Keratinocyte (primary cell): Measurements from ENCODE around the gene UTP11. TPM values are rescaled to one million over a fixed set of nuclear protein-coding genes. Genes with fewer than 3 reads are reported as not detected.

Source experiments
- DNase-seq: peaks from one replicate; pipeline ENCODE4 v3.0.0-alpha.2; 2011; ENCODE audit warnings: low read depth, missing footprints, low spot score
- FAIRE-seq: peaks from 2 replicates; lab custom pipeline; 2011; peaks lifted over from hg19 to GRCh38; lab: Jason Lieb, UNC
- H2AFZ ChIP-seq: 2 replicates; pipeline ENCODE4 v1.6.0; 2012; ENCODE audit warnings: low read length, control low read depth, inconsistent platforms; ENCODE audit not compliant: control insufficient read depth
- H3K27ac ChIP-seq: 2 replicates; pipeline ENCODE4 v1.5.1; 2011; ENCODE audit warnings: low read length; ENCODE audit not compliant: control insufficient read depth, insufficient read depth
- H3K27me3 ChIP-seq: 3 replicates; pipeline ENCODE4 v1.6.0; 2011; ENCODE audit warnings: low read length; ENCODE audit not compliant: control insufficient read depth, insufficient read depth; ENCODE audit errors: extremely low read depth
- H3K36me3 ChIP-seq, 2 experiments: 2 replicates in 1 of 2; 3 replicates in 1 of 2; pipeline ENCODE4 v1.5.1; 2011; ENCODE audit warnings: low read length in 2 of 2, mild to moderate bottlenecking in 1 of 2; ENCODE audit not compliant: control insufficient read depth in 2 of 2, insufficient read depth in 2 of 2; ENCODE audit errors: extremely low read depth in 1 of 2
- H3K4me1 ChIP-seq: 3 replicates; pipeline ENCODE4 v1.5.1; 2011; ENCODE audit warnings: low read length; ENCODE audit not compliant: control insufficient read depth, insufficient read depth; ENCODE audit errors: extremely low read depth
- H3K4me2 ChIP-seq: 3 replicates; pipeline ENCODE4 v1.6.0; 2011; ENCODE audit warnings: low read depth, low read length; ENCODE audit not compliant: control insufficient read depth, insufficient read depth; ENCODE audit errors: extremely low read depth
- H3K4me3 ChIP-seq, 3 experiments: fragments of 200-600 bp in 1 of 3; sonication (generic) in 1 of 3; 2 replicates in 2 of 3; 3 replicates in 1 of 3; pipeline ENCODE4 v1.5.1; 2011 to 2016; ENCODE audit warnings: low read length in 3 of 3, mild to moderate bottlenecking in 3 of 3, control low read depth in 2 of 3, inconsistent platforms in 1 of 3, low read depth in 1 of 3, mixed read lengths in 1 of 3, mixed run types in 1 of 3, moderate library complexity in 1 of 3; ENCODE audit not compliant: control insufficient read depth in 2 of 3, insufficient read depth in 2 of 3; ENCODE audit errors: extremely low read depth in 1 of 3
- H3K79me2 ChIP-seq: 2 replicates; pipeline ENCODE4 v1.6.0; 2012; ENCODE audit warnings: low read length; ENCODE audit not compliant: control insufficient read depth, insufficient read depth
- H3K9ac ChIP-seq: 3 replicates; pipeline ENCODE4 v1.6.0; 2011; ENCODE audit warnings: low read length; ENCODE audit not compliant: control insufficient read depth, insufficient read depth; ENCODE audit errors: extremely low read depth
- H3K9me1 ChIP-seq: 3 replicates; pipeline ENCODE4 v1.6.0; 2011; ENCODE audit warnings: low read length; ENCODE audit not compliant: control insufficient read depth, insufficient read depth; ENCODE audit errors: extremely low read depth
- H3K9me3 ChIP-seq: 2 replicates; pipeline ENCODE4 v1.5.1; 2012; ENCODE audit warnings: low read depth, low read length; ENCODE audit not compliant: control insufficient read depth
- H4K20me1 ChIP-seq: 3 replicates; pipeline ENCODE4 v1.6.0; 2011; ENCODE audit warnings: low read length; ENCODE audit not compliant: control insufficient read depth, insufficient read depth; ENCODE audit errors: extremely low read depth
- EZH2 ChIP-seq: IDR thresholded peaks from one replicate; pipeline ENCODE4 v1.6.1; 2012; ENCODE audit warnings: inconsistent platforms, mild to moderate bottlenecking, low read length, moderate library complexity
- dilution Hi-C: fragments of 300-500 bp; cut with MboI; formaldehyde crosslinking; loops from one replicate; pipeline ENCODE4 v1.7.0; 2020; ENCODE audit warnings: low sequenced_read_pairs; ENCODE audit not compliant: extremely low pct_ligation_motif_present
- polyA plus RNA-seq, 5 experiments: library from polyadenylated mRNA; depleted of rRNA in 3 of 5; stranded (reverse) in 3 of 5; stranded (forward) in 1 of 5; unstranded in 1 of 5; fragments of >200 nt; gene quantifications; 1 replicate in 1 of 5; 2 replicates in 3 of 5; 3 replicates in 1 of 5; pipeline versions ENCODE4 v1.2.1 to v1.2.3, GENCODE V29; 2011 to 2012; ENCODE audit warnings: missing spikeins in 2 of 5, low read depth in 1 of 5, low replicate concordance in 1 of 5
- TF ChIP-seq, protein P1 (sequence below), 3 experiments: IDR thresholded peaks in 1 of 3; conservative IDR thresholded peaks in 1 of 3; optimal IDR thresholded peaks in 1 of 3; 2 replicates in 2 of 3; 3 replicates in 1 of 3; pipeline versions ENCODE3 to v1.5.1; 2011; ENCODE audit warnings: low read length in 3 of 3, mild to moderate bottlenecking in 3 of 3, moderate library complexity in 2 of 3, control low read depth in 1 of 3, inconsistent platforms in 1 of 3; ENCODE audit not compliant: insufficient read depth in 2 of 3; ENCODE audit errors: extremely low read depth in 1 of 3

Gene UTP11
- polyA plus RNA-seq, 1 donor (not counting 4 experiments of a cell fraction or from before 2014, with no cell fraction given), result 50.0 TPM

DNA sequence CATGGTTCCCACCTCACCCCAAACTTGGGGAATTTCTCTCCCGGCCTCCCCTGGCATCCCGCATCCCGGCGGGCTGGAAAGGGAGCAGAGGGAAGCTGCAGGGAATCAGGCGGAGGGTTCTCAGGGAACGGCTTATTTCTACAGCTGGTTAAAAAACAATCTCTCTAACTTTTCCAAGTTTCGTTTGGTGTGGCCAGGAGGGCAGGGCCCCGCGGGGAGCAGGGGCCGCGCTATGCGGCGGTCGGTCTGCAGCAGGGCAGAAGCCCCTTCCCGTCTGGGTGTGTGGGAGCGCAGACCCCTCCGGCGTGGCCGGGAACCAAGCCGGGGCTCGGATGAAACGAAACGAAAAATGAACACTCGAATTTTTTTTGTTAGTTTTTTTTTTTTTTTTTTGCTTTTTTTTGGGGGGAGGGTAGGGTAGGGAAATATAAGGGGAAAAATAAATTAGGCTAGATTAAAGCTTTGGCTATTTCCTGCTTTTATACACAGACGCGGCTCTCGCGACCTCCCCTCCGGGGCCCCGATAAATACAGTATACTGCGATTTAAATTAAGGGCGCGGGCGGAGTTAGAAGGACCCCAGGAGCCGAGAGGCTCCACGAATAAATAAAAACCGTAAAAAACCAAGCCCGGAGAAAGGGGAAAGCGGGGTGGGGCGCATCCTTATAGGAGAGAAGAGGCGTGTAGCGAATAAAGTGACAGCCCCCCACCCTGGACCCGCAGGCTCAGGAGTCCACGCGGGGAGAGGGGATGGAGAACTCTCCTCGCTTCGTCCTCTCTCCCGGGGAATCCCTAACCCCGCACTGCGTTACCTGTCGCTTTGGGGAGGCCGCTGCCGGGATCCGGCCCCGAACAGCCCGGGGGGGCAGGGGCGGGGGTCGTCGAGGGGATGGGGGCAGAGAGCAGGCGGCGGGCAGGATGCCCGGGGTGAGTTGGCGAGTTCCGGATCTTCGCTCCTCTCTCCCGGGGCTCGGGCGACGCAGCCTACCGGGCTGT lies 32.0 kb downstream of the UTP11 start:
- DNase-seq, result no peak
- H3K27me3 ChIP-seq, result peaks cover 46% of the 10 kb centered on the region
- no peaks in the 10 kb centered on the region for H4K20me1 ChIP-seq
- H3K36me3 ChIP-seq, result no peaks in the 10 kb centered on the region
- H3K9me3 ChIP-seq, result no peaks in the 10 kb centered on the region
- H3K27ac ChIP-seq, result peak overlapping the region; percentile 23
- FAIRE-seq, result no peak
- H2AFZ ChIP-seq, result no peak overlapping the region
- H3K9ac ChIP-seq, result peak overlapping the region; percentile 58
- dilution Hi-C loops, result no loop called here
- H3K79me2 ChIP-seq, result peaks cover 2% of the 10 kb centered on the region
- TF ChIP-seq, protein P1, sequence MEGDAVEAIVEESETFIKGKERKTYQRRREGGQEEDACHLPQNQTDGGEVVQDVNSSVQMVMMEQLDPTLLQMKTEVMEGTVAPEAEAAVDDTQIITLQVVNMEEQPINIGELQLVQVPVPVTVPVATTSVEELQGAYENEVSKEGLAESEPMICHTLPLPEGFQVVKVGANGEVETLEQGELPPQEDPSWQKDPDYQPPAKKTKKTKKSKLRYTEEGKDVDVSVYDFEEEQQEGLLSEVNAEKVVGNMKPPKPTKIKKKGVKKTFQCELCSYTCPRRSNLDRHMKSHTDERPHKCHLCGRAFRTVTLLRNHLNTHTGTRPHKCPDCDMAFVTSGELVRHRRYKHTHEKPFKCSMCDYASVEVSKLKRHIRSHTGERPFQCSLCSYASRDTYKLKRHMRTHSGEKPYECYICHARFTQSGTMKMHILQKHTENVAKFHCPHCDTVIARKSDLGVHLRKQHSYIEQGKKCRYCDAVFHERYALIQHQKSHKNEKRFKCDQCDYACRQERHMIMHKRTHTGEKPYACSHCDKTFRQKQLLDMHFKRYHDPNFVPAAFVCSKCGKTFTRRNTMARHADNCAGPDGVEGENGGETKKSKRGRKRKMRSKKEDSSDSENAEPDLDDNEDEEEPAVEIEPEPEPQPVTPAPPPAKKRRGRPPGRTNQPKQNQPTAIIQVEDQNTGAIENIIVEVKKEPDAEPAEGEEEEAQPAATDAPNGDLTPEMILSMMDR (optimal IDR thresholded peaks at IDR 0.05 in 1 of 3, IDR thresholded peaks at IDR 0.05 in 1 of 3, conservative IDR thresholded peaks at IDR 0.05 in 1 of 3; ENCODE audit: extremely low read depth in 1 of 3, insufficient read depth in 2 of 3, low read length in 3 of 3), result no peak
- TF ChIP-seq EZH2, result peak; percentile 96
- H3K9me1 ChIP-seq, result no peaks in the 10 kb centered on the region
- H3K4me2 ChIP-seq, result peak overlapping the region; percentile 86
- peaks cover 17% of the 10 kb centered on the region for H3K4me1 ChIP-seq
- H3K4me3 ChIP-seq, result peak overlapping the region; percentile 48 to 73 (median 66)

DNA sequence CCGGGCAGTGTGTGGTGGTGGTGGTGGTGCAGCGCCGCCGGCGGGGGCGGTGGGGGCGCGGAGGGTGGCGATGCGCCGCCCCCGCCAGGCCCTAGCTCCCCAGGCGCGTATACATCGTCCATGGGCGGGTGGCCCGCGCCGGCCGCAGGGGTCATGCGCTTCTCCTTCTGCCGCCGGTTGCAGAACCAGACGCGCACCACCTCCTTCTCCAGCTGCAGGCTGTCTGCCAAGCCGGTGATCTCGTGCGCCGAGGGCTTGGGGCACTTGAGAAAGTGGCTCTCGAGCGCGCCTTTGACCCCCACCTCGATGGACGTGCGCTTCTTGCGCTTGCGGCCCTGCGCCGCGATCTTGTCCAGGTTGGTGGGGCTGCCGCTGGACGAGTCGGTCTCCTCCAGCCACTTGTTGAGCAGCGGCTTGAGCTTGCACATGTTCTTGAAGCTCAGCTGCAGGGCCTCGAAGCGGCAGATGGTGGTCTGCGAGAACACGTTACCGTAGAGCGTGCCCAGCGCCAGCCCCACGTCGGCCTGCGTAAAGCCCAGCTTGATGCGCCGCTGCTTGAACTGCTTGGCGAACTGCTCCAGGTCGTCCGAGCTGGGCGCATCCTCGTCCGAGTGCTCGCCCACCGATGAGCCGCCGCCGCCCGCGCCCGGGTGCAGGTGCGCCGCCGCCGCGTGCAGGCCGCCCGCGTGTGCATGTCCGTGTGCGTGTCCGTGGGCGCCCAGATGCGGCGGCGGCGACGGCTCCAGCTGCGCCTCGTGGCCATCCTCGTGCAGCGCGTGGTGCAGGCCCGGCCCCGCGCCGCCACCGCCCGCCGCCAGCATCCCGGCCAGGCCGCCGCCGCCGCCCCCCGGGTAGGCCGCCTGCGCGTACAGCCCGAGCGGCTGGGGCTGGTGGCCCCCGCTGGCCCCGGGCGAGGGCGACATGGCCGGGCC lies 33.1 kb downstream of the UTP11 start:
- H3K36me3 ChIP-seq, result no peaks in the 10 kb centered on the region
- peak overlapping the region; percentile 86 for H3K4me2 ChIP-seq
- DNase-seq, result no peak
- FAIRE-seq, result no peak
- no peaks in the 10 kb centered on the region for H3K9me1 ChIP-seq
- no peak overlapping the region for H3K27ac ChIP-seq
- dilution Hi-C loops, result no loop called here
- H3K4me1 ChIP-seq, result peaks cover 17% of the 10 kb centered on the region
- H3K9ac ChIP-seq, result no peak overlapping the region
- no peaks in the 10 kb centered on the region for H3K9me3 ChIP-seq
- H3K4me3 ChIP-seq, result peak overlapping the region in 2 of 3 experiments; percentile 48 to 73
- peaks cover 46% of the 10 kb centered on the region for H3K27me3 ChIP-seq
- no peak overlapping the region for H2AFZ ChIP-seq
- H4K20me1 ChIP-seq, result no peaks in the 10 kb centered on the region
- TF ChIP-seq, protein P1 (optimal IDR thresholded peaks at IDR 0.05 in 1 of 3, IDR thresholded peaks at IDR 0.05 in 1 of 3, conservative IDR thresholded peaks at IDR 0.05 in 1 of 3; ENCODE audit: extremely low read depth in 1 of 3, insufficient read depth in 2 of 3, low read length in 3 of 3), result no peak
- peak; percentile 100 for TF ChIP-seq EZH2
- peaks cover 6% of the 10 kb centered on the region for H3K79me2 ChIP-seq
